Suppressor macrophage treated with lipopolysaccharide for 1 hour (primary cell): ENCODE results near the gene CCDC74A.
"Not testable (repeated sequence)": the region's sequence is repeated elsewhere in the genome, so short reads cannot be mapped to it uniquely, and the experiment has no call there.

Experiments used
- DNase-seq, 3 donors: peaks; one replicate each; pipeline ENCODE4 v3.0.0-alpha.2; 2020 to 2022

CCDC74A gene

DNA sequence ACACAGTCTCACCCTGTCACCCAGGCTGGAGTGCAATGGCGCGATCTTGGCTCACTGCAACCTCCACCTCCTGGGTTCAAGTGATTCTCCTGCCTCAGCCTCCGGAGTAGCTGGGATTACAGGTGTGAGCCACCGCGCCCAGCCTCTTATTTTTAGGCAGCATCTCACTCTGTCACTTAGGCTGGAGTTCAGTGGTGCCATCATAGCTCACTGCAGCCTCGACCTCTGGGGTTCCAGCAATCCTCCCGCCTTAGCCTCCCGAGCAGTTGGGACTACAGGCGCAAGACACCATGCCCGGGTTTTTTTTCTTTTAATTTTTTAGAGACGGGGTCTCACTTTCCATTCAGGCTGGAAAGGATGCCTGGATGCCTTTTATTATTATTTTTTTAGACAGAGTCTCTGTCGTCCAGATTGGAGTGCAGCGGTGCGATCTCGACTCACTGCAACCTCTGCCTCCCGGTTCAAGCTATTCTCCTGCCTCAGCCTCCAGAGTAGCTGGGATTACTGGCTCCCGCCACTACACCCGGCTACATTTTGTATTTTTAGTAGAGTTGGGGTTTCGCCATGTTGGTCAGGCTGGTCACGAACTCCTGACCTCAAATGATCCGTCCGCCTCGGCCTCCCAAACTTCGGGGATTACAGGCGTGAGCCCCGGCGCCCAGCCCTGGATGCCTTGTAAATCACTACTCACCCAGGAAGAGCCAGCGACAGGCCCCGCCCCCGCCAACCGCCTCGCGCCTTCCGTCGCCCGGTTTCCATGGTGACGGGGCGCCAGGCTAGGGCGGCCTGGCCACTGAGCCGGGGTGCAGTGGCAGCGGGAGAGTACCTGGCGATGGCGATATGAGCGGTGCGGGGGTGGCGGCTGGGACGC lies at the start of gene CCDC74A:
Gene CCDC74A, plus strand, starts transcription at position 758 of the 871 bp plus-strand sequence. Its CDS starts 83 bp downstream, at position 841.
- peak; percentile 66 to 88 (median 73) for DNase-seq

DNA sequence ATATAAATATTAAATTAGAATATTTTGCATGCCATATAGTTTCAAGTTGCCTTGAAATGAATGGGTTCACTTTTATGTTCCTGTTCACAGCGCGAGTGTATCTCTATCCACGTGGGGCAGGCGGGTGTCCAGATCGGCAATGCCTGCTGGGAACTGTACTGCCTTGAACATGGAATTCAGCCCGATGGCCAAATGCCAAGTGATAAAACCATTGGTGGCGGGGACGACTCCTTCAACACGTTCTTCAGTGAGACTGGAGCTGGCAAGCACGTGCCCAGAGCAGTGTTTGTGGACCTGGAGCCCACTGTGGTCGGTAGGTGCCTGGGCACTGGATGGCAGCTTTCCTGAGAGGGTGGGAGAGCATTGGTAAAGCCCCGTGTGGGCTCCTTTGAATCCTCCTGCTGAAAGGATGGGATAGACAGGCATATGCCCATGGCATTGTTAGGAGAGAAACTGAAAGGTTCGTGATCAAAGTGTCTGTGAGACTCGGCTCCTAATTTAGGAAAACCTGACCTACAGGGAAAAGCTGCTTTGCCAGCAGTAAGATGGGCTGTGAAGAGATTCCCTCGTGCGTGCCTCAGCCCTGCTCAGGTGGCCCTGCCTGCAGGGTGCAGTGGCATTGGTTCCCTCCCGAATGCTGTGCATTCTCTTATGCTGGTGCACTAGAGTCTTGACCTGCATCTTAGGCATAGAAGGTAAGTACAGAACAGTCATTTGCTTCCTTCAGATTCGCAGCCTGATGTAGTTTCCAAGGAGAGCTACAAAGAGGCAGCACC lies 49.4 kb upstream of the CCDC74A start:
- DNase-seq: not testable (repeated sequence)

DNA sequence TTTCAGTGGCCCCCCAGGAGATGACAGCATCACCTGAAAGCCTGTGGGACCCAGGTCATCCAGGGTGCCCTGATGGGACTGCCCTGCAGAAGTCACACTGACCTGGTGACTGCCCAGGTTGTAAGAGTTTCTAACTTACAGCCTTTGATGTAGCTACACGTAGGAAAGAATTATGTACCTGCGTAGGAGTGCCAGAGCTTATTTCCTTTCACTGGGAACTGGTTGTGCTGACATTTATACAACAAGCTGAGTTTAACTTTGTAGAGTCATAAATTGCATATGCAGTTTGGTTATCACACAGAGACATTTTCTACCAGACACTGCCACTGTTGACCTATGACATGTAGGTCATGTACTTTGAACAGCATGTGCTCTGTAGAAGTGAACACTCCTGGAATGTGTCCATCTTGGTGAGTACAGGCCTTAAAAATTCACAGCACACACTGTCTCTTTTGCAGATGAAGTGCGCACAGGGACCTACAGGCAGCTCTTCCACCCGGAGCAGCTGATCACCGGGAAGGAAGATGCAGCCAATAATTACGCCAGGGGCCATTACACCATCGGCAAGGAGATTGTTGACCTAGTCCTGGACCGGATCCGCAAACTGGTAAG lies 48.7 kb upstream of the CCDC74A start:
- not testable (repeated sequence) for DNase-seq

DNA sequence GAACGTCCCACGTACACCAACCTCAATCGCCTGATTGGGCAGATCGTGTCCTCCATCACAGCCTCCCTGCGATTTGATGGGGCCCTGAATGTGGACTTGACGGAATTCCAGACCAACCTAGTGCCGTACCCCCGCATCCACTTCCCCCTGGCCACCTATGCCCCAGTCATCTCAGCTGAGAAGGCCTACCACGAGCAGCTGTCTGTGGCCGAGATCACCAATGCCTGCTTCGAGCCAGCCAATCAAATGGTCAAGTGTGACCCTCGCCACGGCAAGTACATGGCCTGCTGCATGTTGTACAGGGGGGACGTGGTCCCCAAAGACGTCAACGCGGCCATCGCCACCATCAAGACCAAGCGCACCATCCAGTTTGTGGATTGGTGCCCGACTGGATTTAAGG lies 47.3 kb upstream of the CCDC74A start:
- not testable (repeated sequence) for DNase-seq

DNA sequence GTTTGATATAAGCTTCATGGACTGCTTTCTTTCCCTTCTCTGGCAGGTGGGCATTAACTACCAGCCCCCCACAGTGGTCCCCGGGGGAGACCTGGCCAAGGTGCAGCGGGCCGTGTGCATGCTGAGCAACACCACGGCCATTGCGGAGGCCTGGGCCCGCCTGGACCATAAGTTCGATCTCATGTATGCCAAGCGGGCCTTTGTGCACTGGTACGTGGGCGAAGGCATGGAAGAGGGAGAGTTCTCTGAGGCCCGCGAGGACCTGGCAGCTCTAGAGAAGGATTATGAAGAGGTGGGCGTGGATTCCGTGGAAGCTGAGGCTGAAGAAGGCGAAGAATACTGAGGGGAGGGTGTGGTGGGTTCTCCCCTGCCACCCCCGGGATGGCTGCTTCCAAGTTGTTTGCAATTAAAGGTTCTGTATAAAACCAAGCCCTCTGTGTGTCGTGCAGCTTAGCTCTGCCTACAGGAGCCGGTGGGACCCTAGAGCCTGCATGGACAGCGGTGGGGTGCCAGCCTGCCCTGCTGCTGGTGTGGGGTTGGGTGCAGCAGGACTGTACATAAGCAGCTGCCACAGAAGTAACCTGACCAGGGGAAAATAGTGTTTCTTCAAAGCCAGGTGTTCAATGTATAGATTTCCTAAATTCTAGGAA lies 45.1 kb upstream of the CCDC74A start:
- not testable (repeated sequence) for DNase-seq

DNA sequence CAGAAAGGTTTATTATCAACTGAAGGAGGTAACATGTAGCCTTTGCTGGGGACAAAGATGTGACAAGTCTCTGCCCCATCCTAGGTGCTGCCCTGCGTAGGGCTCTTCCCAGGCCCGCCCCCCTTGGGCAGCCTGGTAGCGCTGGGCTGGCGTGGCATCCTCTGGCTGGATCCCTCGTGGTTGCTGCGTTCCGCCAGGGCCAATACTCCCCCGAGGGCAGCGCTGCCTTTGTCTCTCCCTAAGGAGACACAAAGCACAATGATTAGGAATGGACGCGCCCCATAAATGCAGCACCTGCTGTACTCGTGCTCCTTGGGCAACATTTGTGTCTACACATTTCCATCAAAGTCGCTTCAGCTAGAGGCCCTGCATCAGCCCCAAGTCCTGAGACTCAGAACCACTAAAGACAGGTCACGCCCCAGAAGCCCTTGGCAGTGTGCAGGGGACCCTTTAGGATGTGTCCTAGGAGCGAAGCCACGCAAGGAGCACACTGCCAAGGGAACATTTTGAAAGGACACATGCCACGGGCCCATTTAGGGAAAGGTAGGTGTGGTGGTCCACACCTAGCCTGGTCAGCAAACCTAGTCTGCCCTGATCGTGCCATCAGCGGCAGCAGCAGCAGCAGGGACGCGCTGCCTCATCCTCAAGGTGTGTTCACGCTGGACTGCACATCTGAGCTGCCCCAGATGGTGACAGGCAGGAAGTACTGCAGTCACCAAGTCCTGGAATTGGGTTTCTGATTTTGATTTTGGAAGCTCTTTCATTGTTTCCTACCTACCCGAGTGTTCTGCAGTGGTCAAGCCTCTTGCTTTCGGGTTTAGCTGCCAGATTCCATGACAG lies 43.5 kb upstream of the CCDC74A start:
- DNase-seq: not testable (repeated sequence)

DNA sequence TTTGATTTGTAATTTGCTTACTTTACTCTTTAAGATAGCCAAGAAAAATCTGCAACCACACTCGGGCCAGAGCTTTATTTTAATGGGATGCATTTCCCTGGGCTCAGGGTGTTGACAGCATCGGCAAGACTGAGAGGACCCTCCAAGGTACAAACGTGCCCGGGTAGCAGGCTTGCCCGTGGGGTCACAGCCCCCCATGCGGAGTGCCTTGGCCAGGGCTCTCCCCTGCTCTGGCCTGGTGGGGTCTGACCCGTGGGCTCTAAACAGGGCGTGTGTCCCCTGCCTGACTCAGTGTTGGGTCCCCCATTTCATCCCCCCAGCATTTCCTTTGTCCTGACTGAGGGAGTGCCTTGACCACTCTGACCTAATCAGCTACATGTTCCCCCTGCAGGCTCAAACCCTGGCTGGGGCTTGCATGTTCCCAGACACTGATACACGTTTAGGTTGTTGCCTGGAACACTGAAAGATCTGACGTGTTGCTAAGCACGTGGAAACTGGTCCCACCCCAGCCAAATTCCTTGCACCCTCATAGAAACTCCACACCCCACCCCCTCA lies 42.7 kb upstream of the CCDC74A start:
- DNase-seq: not testable (repeated sequence)

DNA sequence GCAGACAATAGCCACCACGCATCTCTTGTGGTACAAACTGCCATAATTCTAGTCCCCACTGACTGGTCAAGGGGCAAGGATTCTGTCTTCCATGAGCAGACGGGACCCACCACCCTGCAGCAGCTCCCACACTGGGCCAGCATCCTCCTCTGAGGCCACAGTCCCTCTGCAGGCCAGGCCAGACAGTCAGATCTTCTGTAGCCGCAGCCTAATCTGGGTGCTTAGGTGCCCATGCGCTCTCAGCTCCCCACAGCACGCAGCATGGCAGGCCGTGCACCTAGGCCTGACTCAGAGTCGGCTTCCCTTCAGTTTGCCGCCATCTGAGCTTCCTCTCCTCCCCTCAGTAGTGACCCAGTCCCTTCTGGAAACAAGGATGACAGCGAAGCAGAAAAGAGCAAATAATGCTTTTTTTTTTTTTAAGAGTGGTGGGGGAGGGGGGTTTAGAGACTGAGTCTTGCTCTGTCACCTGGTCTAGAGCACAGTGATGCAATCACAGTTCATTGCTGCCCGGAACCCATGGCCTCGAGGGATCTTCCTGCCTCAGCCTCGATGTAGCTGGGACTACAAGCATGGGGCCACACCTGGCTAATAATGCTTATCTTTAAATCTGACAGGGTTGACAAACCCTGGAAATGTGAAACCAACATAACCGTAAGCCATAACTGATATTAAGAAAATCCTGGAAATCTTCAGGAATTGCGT lies 41.3 kb upstream of the CCDC74A start:
- DNase-seq: not testable (repeated sequence)

DNA sequence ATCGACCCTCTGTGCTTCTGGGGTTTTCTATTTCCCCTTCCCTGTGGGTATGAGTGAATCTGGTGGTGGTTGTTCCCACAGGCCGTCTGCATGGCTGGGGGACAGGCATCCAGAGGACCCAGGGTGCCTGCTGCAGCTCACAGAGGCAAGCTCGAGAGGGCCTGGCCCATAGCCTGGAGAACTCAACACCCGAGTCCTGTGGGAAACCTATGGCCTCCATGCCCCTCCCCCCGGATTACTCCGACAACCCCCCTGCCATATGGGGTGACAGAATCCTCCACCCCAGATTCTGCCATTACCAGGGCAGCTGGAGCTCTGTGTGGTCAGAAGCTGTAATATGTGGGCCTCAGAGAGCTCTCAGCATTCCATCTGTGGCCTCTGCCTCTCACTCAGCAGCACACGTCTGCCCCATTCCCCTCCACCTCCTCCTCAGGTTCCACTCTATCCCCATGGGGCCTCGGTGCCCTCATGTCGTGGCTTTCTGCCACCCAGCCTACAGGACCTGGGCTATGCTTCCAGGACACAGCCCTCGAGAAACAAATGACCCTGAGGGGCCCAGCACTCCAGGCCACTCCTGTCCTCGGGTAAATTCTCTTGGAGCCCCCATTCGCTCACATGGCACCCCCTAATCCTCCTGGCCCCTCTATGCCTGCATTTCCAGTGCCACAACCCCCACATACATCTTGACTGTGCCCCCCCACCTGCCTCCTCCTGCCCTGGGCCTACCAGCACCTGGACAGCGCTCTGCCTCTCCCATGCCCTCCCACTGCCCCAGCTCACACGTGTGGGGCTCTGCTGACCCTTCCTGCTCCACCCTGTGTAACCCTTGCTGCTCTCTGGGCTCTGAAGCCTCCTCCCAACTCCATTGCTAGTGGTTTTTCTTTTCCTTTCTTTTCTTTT lies 39.1 kb upstream of the CCDC74A start:
- DNase-seq: no peak

DNA sequence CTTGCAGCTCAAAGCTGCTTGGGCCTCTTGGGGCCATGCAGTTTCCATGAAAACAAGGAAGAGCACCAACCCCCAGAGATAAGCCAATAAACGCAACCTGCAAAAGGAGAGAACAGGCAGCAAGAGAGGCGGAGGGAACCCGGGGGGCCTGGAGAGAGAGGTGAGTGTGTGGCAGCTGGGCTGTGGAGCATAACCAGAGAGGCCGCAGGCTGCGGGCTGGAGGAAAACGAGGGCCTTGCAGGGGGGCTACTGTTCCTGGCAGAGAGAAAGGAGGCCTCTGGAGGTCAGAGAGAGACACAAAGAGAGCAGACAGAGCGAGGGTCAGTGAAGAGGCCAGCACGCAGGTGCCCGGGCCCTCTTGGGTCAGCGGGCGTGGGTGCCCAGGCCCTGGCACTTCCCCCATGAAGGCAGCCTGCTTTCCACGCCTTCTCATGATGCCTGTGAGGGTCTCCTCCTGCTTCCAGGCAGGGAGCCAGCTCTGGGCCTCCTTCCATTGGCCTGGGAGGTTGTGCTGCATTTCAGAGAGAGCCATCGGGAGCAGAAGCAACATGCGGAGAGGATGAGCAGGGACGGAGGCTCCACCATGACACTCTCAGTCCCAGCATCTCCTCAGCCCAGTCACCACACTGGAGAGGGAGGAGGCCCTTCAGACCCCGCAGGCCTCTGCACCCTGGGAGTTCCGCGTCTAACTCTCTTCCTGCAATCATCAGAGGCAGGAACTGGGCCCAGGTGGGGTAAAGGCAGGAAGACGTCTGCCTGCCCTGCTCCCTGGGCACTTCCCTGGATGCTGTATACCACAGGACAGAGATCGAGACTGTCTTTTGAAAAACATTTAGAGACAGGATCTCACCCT lies 36.8 kb upstream of the CCDC74A start:
- not testable (repeated sequence) for DNase-seq

DNA sequence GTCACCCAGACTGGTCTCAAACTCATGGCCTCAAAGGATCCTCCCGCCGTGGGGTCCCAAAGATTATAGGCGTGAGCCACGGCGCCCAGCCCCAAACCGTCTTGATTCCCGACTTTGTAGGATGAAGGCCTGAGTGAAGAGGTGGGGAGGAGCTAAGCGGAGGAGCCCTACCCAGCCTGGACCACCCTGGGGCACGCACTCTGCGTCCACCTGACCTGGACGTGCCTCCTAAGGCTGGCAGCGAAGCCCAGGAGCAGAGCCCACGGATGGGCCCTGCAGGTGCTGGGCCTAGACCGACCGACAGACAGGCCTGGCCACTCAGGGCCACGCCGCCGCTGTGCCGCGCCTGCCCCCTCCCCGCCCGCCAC lies 36.2 kb upstream of the CCDC74A start:
- DNase-seq: not testable (repeated sequence)

DNA sequence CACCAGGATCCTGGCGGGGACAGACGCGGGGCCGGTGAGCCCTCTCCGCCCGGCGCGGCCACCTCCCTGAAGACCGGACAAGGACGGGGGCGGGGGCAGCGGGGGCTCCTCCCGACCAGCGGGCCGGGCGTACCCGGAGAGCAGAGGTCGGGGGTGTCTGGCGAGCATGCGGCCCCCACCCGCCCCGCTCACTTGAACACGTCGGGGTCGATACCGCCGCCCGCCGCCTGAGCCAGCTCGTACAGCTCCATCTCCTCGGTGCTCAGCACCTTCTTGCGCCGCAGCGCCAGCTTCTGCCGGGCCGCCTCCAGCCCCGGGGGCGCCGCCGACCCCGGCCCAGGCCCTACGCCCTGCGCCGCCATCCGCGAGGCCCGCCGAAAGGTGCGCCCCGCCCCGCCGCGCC lies 35.7 kb upstream of the CCDC74A start, which contains the start of gene MZT2A:
Gene MZT2A, minus strand, starts transcription at position 383 of the 403 bp plus-strand sequence. Its CDS starts 21 bp downstream, at position 362.
- DNase-seq: not testable (repeated sequence)

DNA sequence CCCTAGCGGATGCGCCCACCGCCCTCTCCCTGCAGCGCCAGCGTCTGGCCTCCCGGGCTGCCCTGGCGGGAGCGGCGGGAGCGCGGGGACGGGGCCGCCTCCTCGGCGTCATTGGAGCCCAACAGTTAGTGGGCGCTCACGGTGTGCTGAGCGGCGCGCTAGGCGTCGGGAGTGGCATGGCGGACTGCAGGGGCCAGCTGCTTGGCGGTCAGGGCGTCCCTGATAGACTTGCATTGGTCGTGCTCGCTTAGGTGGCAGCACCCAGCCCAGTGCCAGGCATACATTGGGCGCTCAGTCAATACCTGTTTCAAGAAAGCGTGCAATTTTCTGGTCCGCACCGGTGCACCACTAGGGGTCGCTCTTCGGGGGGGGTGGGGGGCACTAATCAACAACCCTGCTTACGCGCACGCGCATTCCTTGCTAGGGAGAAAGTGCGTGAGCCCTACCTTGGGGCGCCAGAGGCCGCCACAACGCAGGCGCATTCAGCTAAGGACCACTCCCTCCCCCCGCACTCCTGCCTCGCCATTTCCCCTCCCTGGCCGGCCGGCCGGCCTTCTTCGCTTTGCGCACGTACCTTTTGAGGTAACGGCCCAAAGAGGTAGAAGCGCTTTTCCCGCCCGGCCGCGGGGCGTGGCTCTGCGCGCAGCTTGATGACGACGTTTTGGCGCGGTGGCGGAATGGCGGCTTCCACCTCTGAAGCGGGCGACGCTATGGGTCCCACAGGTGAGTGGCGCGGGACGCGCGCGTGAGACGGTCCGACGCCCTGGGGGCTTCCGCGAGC lies 35.1 kb upstream of the CCDC74A start:
- peak; percentile 93 to 94 (median 93) for DNase-seq

DNA sequence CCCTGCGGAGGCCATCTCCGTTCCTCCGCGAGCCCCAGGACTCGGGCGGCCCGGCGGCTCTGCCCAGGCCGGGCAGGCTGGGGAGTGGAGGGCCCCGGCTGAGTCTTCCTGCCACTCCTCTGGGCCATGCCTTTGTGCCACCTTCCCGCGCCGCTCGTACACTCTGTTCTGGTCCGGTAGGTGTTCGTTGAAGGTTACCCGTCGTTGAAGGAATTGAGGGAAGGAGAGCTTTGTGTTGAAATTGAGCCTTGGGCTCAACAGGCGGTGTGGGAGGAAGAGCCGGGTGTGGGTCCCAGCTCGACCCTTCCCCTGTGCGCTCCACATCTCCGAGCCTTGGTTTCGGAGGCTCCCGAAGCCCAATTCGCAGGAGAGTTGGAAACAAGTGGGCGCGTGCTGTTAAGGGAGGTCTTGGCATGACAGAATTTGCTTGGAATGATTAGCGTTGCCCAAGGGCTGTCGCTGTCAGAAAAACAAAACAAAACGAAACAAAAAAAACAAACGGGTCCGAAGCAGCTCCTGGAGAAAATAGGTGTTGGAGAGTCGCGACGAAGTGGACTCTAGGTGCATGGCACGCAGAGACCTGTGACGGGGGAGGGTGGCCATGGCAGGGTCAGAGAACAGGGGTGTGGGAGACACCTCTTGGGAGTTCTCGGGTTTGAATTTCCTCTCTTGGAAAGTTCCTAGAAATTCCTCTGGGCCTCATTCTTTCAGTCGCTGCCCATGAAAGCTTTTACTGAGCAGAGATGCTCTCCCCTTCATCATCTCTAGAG lies 34.3 kb upstream of the CCDC74A start:
- no peak for DNase-seq

DNA sequence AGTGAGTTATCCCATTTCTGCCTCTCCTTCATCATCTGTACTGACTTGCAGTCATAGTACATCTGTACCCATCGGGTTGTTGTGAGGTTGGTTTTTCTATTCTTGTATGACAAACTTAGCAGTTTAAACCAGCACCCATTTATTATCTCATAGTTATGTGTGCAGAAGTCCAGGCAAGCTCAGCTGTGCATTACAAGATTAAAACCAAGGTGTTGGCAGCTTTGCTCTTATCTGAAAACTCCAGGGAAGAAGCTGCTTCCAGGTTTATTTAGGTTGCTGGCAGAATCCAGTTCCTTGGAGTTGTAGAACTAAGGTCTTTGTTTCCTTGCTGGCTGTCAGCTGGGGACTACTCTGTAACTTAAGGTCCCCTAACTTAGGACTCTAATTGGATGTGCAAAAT lies 32.2 kb upstream of the CCDC74A start:
- not testable (repeated sequence) for DNase-seq

DNA sequence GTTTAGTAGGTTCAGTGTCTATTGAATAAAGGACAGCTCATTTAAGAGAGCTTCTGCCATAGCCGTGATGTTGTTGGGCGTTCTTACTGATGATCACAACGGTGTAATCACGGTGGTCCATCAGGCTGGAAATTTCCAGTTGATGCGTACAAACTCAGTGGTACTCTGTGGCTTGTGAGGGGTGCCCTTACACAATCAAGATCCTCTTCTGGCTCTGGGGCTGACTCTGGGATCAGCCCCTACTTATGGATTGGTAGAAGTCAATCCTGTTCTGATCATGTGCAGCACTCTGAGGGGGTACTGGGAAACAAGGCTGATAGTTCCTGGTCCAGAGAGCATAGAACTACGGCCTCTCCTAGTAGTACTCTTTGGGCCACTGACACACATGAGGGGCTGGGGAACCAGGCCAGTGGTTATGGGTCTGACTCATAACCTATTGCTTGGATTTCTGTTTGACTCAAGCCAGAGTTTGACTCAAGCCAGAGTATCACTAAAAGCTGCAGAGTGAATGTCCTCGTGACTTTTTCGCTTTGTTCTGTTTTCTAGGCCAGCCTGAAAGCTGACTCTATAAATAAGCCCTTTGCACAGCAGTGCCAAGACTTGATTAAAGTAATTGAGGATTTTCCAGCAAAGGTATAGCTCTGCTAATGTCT lies 29.2 kb upstream of the CCDC74A start:
- peak in 1 of 3 donors; percentile 12 for DNase-seq
